ENCODE results near the gene TM9SF3.

Gene TM9SF3

GRCh38 chr10:96591946-96592345 is 5.1 kb upstream of the TM9SF3 start:
- no peak overlapping the region for H3K27ac Mint-ChIP-seq (ENCODE audit: low read depth)
- DNase-seq (ENCODE audit: low spot score in 2 of 2), result no peak
- ATAC-seq (replicated peaks; ENCODE audit: extremely low read depth, poor library complexity, severe bottlenecking), result no peak
- no peaks in the 10 kb centered on the region for H3K9me3 Mint-ChIP-seq
- peaks cover 8% of the 10 kb centered on the region for H3K36me3 Mint-ChIP-seq (ENCODE audit: insufficient read depth)
- peaks cover 5% of the 10 kb centered on the region for H3K4me1 Mint-ChIP-seq
- no peak overlapping the region for H3K4me3 Mint-ChIP-seq
- no peaks in the 10 kb centered on the region for H3K27me3 Mint-ChIP-seq

GRCh38 chr10:96588616-96589419 is 2.0 kb upstream of the TM9SF3 start:
- ATAC-seq (replicated peaks; ENCODE audit: extremely low read depth, poor library complexity, severe bottlenecking) (no peak), DNase-seq (ENCODE audit: low spot score in 2 of 2) (no peak)
- no peak overlapping the region for H3K27ac Mint-ChIP-seq (ENCODE audit: low read depth)
- no peaks in the 10 kb centered on the region for H3K27me3 Mint-ChIP-seq
- H3K4me1 Mint-ChIP-seq, result peaks cover 22% of the 10 kb centered on the region
- H3K9me3 Mint-ChIP-seq, result no peaks in the 10 kb centered on the region
- peaks cover 17% of the 10 kb centered on the region for H3K36me3 Mint-ChIP-seq (ENCODE audit: insufficient read depth)
- no peak overlapping the region for H3K4me3 Mint-ChIP-seq

DNA sequence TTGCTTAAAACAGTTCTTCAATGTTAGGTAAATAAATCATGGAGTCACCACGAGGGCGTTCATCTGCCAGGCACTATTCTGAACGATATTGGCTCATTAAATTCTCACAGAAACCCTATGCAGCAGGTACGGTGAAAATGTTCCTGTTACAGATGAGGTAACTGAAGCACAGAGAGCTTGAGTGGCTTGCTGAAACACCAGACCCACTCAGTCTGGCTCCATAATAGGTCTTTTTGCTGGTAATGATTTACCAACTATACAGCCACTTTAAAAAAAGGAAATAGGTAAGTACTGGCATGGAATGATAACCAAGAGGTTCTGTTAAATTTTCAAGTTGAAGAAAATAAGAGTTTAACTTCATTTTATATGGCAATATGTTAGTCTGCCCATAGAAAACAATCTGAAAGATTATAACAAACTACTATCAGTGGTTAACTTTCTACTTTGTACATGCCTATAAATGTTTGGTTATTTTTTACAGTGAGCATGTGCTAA is 1.3 kb upstream of the TM9SF3 start:
- no peak overlapping the region for H3K4me3 Mint-ChIP-seq
- H3K4me1 Mint-ChIP-seq, result peaks cover 29% of the 10 kb centered on the region
- no peaks in the 10 kb centered on the region for H3K9me3 Mint-ChIP-seq
- H3K27me3 Mint-ChIP-seq, result no peaks in the 10 kb centered on the region
- DNase-seq (ENCODE audit: low spot score in 2 of 2) (no peak), ATAC-seq (replicated peaks; ENCODE audit: extremely low read depth, poor library complexity, severe bottlenecking) (no peak)
- H3K36me3 Mint-ChIP-seq (ENCODE audit: insufficient read depth), result peaks cover 17% of the 10 kb centered on the region
- H3K27ac Mint-ChIP-seq (ENCODE audit: low read depth), result no peak overlapping the region

DNA sequence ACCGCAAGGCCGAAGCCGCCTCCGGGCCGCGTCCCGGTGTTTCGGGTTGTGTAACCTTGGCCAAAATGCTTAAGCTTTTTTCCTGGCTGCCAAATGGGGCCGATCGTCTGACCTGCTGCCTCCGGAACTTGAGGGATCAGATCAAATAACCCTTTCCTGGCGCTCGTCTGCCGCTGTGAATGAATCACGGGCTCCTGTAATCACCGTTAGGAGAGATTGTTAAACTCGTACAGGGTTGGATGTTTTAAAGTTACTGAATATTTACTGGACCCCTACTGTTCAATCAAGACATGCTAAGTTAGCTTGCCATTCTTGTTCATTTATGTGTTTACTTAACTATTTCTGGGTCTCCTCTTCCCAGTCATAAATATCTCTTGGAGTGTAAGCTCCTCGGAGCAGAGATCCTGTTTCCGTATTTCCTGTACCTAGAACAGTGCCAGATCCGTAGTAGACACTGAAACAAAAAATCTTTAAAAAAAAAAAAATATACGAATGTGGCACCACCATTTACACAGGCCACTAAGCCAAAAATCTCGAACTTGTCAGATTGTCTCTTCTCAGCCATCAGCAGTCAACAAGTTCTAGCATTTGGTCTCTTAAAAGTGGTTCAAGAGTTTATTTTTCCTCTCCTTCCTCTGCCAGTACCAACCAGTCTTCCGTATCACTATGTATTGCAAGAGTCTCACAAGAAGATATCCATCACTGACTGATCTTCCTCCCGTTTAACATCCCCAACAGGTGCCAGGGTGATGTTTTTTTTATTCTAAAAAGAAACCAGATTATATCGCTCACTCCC is 650 bp upstream of the TM9SF3 start:
- Mint-ChIP-seq H3K4me3 (no peak overlapping the region), H3K9me3 (no peaks in the 10 kb centered on the region), H3K27me3 (no peaks in the 10 kb centered on the region), H3K27ac (ENCODE audit: low read depth) (no peak overlapping the region), H3K4me1 (peaks cover 34% of the 10 kb centered on the region), H3K36me3 (ENCODE audit: insufficient read depth) (peaks cover 17% of the 10 kb centered on the region)
- ATAC-seq (replicated peaks; ENCODE audit: extremely low read depth, poor library complexity, severe bottlenecking) (peak; percentile 38), DNase-seq (ENCODE audit: low spot score in 2 of 2) (no peak)

DNA sequence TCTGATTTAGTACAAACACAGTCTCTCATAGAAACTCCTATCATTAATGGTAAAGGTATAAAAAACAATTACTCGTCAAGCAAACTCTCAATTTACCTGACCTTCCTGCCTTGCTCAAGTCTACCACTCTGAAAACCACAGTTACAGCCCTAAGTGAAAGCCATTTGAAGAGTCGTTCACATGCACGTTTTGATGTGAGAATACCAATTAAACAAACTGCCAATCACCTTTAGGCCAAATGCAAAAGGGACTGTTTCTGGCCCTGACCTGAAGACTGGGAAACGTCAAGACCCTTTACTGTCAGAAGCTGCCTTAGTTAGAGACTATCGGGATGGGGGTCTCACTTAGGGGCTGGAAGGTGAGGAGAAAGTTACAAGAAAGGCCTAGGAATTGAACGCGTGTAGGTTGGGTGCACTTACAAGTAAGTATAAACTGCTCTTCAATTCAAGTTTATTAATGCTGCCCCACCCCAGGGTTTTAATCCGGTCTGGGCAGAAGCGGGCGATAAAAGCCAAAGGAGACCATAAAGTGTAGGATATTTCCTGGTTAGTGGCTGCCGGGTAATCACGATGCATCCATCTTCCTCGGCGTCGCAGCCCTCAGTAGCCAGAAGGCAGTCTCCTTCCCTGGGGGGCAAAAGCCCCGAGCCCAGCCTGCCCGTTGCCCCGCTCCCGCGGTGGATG is 935 bp downstream of the TM9SF3 start:
- Mint-ChIP-seq H3K9me3 (no peaks in the 10 kb centered on the region), H3K4me1 (peaks cover 40% of the 10 kb centered on the region), H3K27me3 (no peaks in the 10 kb centered on the region), H3K36me3 (ENCODE audit: insufficient read depth) (peaks cover 17% of the 10 kb centered on the region), H3K4me3 (no peak overlapping the region), H3K27ac (ENCODE audit: low read depth) (peak overlapping the region; percentile 90)
- peak; percentile 34 for ATAC-seq (replicated peaks; ENCODE audit: extremely low read depth, poor library complexity, severe bottlenecking)
- DNase-seq (ENCODE audit: low spot score in 2 of 2), result peak in 1 of 2 donors; percentile 32

DNA sequence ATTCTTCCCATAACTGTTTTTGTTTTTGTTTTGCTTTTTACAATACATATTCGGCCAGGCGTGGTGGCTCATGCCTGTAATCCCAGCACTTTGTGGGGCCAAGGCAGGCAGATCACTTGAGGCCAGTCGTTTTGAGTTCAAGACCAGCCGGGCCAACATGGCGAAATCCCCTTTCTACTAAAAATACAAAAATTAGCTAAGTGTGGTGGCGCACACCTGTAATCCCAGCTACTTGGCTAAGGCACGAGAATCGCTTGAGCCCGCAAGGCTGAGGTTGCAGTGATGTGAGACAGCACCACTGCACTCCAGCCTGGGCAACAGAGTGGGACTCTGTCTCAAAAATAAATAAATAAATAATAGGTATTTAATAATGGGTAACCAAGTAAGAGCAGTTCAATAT is 2.3 kb downstream of the TM9SF3 start:
- peak overlapping the region; percentile 32 for H3K27ac Mint-ChIP-seq (ENCODE audit: low read depth)
- no peaks in the 10 kb centered on the region for H3K9me3 Mint-ChIP-seq
- H3K27me3 Mint-ChIP-seq, result no peaks in the 10 kb centered on the region
- DNase-seq (ENCODE audit: low spot score in 2 of 2) (no peak), ATAC-seq (replicated peaks; ENCODE audit: extremely low read depth, poor library complexity, severe bottlenecking) (no peak)
- H3K4me3 Mint-ChIP-seq, result peak overlapping the region; percentile 20
- peaks cover 17% of the 10 kb centered on the region for H3K36me3 Mint-ChIP-seq (ENCODE audit: insufficient read depth)
- H3K4me1 Mint-ChIP-seq, result peaks cover 52% of the 10 kb centered on the region

GRCh38 chr10:96584035-96584434 is 2.8 kb downstream of the TM9SF3 start:
- no peak for DNase-seq (ENCODE audit: low spot score in 2 of 2)
- Mint-ChIP-seq H3K27me3 (no peaks in the 10 kb centered on the region), H3K27ac (ENCODE audit: low read depth) (peak overlapping the region; percentile 32), H3K9me3 (no peaks in the 10 kb centered on the region), H3K4me1 (peaks cover 52% of the 10 kb centered on the region), H3K4me3 (peak overlapping the region; percentile 20), H3K36me3 (ENCODE audit: insufficient read depth) (peaks cover 17% of the 10 kb centered on the region)
- ATAC-seq (replicated peaks; ENCODE audit: extremely low read depth, poor library complexity, severe bottlenecking), result no peak

GRCh38 chr10:96579133-96579532 is 7.7 kb downstream of the TM9SF3 start:
- H3K36me3 Mint-ChIP-seq (ENCODE audit: insufficient read depth), result peaks cover 12% of the 10 kb centered on the region
- ATAC-seq (replicated peaks; ENCODE audit: extremely low read depth, poor library complexity, severe bottlenecking) (no peak), DNase-seq (ENCODE audit: low spot score in 2 of 2) (no peak)
- H3K4me1 Mint-ChIP-seq, result peaks cover 75% of the 10 kb centered on the region
- no peak overlapping the region for H3K27ac Mint-ChIP-seq (ENCODE audit: low read depth)
- H3K4me3 Mint-ChIP-seq, result no peak overlapping the region
- no peaks in the 10 kb centered on the region for H3K27me3 Mint-ChIP-seq
- H3K9me3 Mint-ChIP-seq, result no peaks in the 10 kb centered on the region

DNA sequence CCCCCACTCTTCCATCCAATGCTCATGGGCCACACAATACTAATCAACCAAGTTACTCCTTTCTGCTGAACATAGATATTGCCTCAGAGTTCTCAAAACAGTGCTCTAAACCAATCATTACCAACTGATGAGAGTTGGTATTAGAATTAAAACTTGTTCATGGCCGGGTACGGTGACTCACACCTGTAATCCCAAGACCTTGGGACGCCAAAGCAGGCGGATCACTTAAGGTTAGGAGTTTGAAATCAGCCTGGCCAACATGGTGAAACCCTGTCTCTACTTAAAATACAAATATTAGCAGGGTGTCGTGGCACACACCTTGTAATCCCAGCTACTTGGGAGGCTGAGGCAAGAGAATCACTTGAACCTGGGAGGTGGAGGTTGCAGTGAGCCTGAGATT is 8.2 kb downstream of the TM9SF3 start:
- ATAC-seq (replicated peaks; ENCODE audit: extremely low read depth, poor library complexity, severe bottlenecking) (no peak), DNase-seq (ENCODE audit: low spot score in 2 of 2) (no peak)
- Mint-ChIP-seq H3K4me1 (peaks cover 75% of the 10 kb centered on the region), H3K4me3 (no peak overlapping the region), H3K36me3 (ENCODE audit: insufficient read depth) (peaks cover 12% of the 10 kb centered on the region), H3K27ac (ENCODE audit: low read depth) (no peak overlapping the region), H3K9me3 (no peaks in the 10 kb centered on the region), H3K27me3 (no peaks in the 10 kb centered on the region)

DNA sequence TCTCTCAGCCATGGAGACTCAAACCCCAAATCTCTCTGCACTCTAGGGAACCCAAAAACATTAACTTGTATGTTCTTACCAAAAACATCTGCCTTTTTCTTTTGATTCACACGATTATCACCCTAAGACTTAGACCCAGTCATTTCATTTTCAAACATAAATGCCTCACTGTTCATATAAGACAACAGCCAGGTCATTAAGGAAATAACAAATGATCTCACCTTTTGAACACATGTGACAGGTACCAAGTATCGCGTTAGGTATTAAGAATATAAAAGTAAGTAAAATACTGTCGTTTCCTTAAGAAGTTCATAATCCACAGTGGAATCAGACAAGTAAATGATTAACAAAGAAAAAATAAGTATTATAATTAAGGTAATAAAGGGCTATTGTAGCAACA is 8.8 kb downstream of the TM9SF3 start:
- no peak overlapping the region for H3K27ac Mint-ChIP-seq (ENCODE audit: low read depth)
- H3K27me3 Mint-ChIP-seq, result no peaks in the 10 kb centered on the region
- peaks cover 15% of the 10 kb centered on the region for H3K36me3 Mint-ChIP-seq (ENCODE audit: insufficient read depth)
- no peak for DNase-seq (ENCODE audit: low spot score in 2 of 2)
- no peaks in the 10 kb centered on the region for H3K9me3 Mint-ChIP-seq
- peaks cover 75% of the 10 kb centered on the region for H3K4me1 Mint-ChIP-seq
- ATAC-seq (replicated peaks; ENCODE audit: extremely low read depth, poor library complexity, severe bottlenecking), result no peak
- no peak overlapping the region for H3K4me3 Mint-ChIP-seq

GRCh38 chr10:96577069-96577468 is 9.7 kb downstream of the TM9SF3 start:
- H3K27me3 Mint-ChIP-seq, result no peaks in the 10 kb centered on the region

GRCh38 chr10:96576277-96576980 is 10.4 kb downstream of the TM9SF3 start:
- Mint-ChIP-seq H3K27ac (ENCODE audit: low read depth) (no peak overlapping the region), H3K27me3 (no peaks in the 10 kb centered on the region), H3K4me1 (peaks cover 76% of the 10 kb centered on the region), H3K4me3 (no peak overlapping the region), H3K36me3 (ENCODE audit: insufficient read depth) (peaks cover 18% of the 10 kb centered on the region), H3K9me3 (no peaks in the 10 kb centered on the region)
- DNase-seq (ENCODE audit: low spot score in 2 of 2), result no peak
- no peak for ATAC-seq (replicated peaks; ENCODE audit: extremely low read depth, poor library complexity, severe bottlenecking)

More at GRCh38 chr10:96577069-96577468, 9.7 kb downstream of the TM9SF3 start:
- Mint-ChIP-seq H3K27ac (ENCODE audit: low read depth) (no peak overlapping the region), H3K9me3 (no peaks in the 10 kb centered on the region), H3K4me3 (no peak overlapping the region), H3K4me1 (peaks cover 76% of the 10 kb centered on the region), H3K36me3 (ENCODE audit: insufficient read depth) (peaks cover 18% of the 10 kb centered on the region)
- no peak for ATAC-seq (replicated peaks; ENCODE audit: extremely low read depth, poor library complexity, severe bottlenecking)
- DNase-seq (ENCODE audit: low spot score in 2 of 2), result no peak

All from central memory CD8-positive, alpha-beta T cell (primary cell).